ENCODE measurements around the gene EPHA4. TPM values are rescaled to one million over a fixed set of nuclear protein-coding genes. Genes with fewer than 3 reads are reported as not detected.

EPHA4 gene
- polyA plus RNA-seq, 1 donor (not counting 4 experiments of a cell fraction or from before 2014, with no cell fraction given), result 9.0 TPM

GRCh38 chr2:221518935-221519625, 53.0 kb downstream of the EPHA4 start:
- DNase-seq (ENCODE audit: low read depth, low spot score) (no peak), FAIRE-seq (no peak)
- TF ChIP-seq EZH2 (IDR thresholded peaks at IDR 0.05; ENCODE audit: low read length) (no peak), CTCF (optimal IDR thresholded peaks at IDR 0.05 in 1 of 3, IDR thresholded peaks at IDR 0.05 in 1 of 3, conservative IDR thresholded peaks at IDR 0.05 in 1 of 3; ENCODE audit: extremely low read depth in 1 of 3, insufficient read depth in 2 of 3, low read length in 3 of 3) (no peak)
- H3K4me3 ChIP-seq (ENCODE audit: control insufficient read depth in 2 of 3, extremely low read depth in 1 of 3, insufficient read depth in 2 of 3, low read depth in 1 of 3, low read length in 3 of 3), result no peak overlapping the region
- no peak overlapping the region for H3K9ac ChIP-seq (ENCODE audit: control insufficient read depth, extremely low read depth, insufficient read depth, low read length)
- no peak overlapping the region for H3K27ac ChIP-seq (ENCODE audit: control insufficient read depth, insufficient read depth, low read length)
- H3K36me3 ChIP-seq (ENCODE audit: control insufficient read depth in 2 of 2, extremely low read depth in 1 of 2, insufficient read depth in 2 of 2, low read length in 2 of 2), result no peaks in the 10 kb centered on the region
- peaks cover 18% of the 10 kb centered on the region for H3K4me1 ChIP-seq (ENCODE audit: control insufficient read depth, extremely low read depth, insufficient read depth, low read length)
- H3K4me2 ChIP-seq (ENCODE audit: control insufficient read depth, extremely low read depth, insufficient read depth, low read depth, low read length), result peak overlapping the region; percentile 30
- H3K79me2 ChIP-seq (ENCODE audit: control insufficient read depth, insufficient read depth, low read length), result no peaks in the 10 kb centered on the region
- no peaks in the 10 kb centered on the region for H4K20me1 ChIP-seq (ENCODE audit: control insufficient read depth, extremely low read depth, insufficient read depth, low read length)
- no peaks in the 10 kb centered on the region for H3K9me1 ChIP-seq (ENCODE audit: control insufficient read depth, extremely low read depth, insufficient read depth, low read length)
- no peaks in the 10 kb centered on the region for H3K9me3 ChIP-seq (ENCODE audit: control insufficient read depth, low read depth, low read length)
- H3K27me3 ChIP-seq (ENCODE audit: control insufficient read depth, extremely low read depth, insufficient read depth, low read length), result no peaks in the 10 kb centered on the region
- H2AFZ ChIP-seq (ENCODE audit: control insufficient read depth, low read length), result no peak overlapping the region
- dilution Hi-C loops (cut with MboI; ENCODE audit: extremely low pct_ligation_motif_present, low sequenced_read_pairs), result no loop called here

- Histone ChIP-seq H3K9ac (ENCODE audit: control insufficient read depth, extremely low read depth, insufficient read depth, low read length) (no peak overlapping the region), H3K4me1 (ENCODE audit: control insufficient read depth, extremely low read depth, insufficient read depth, low read length) (peaks cover 18% of the 10 kb centered on the region), H3K4me2 (ENCODE audit: control insufficient read depth, extremely low read depth, insufficient read depth, low read depth, low read length) (peak overlapping the region; percentile 30)
Observed at GRCh38 chr2:221518201-221518934, 53.7 kb downstream of the EPHA4 start.

More at GRCh38 chr2:221518201-221518934, 53.7 kb downstream of the EPHA4 start:
- no peak for TF ChIP-seq CTCF (optimal IDR thresholded peaks at IDR 0.05 in 1 of 3, IDR thresholded peaks at IDR 0.05 in 1 of 3, conservative IDR thresholded peaks at IDR 0.05 in 1 of 3; ENCODE audit: extremely low read depth in 1 of 3, insufficient read depth in 2 of 3, low read length in 3 of 3)
- no peak for TF ChIP-seq EZH2 (IDR thresholded peaks at IDR 0.05; ENCODE audit: low read length)
- no peak overlapping the region for H3K4me3 ChIP-seq (ENCODE audit: control insufficient read depth in 2 of 3, extremely low read depth in 1 of 3, insufficient read depth in 2 of 3, low read depth in 1 of 3, low read length in 3 of 3)
- H3K27me3 ChIP-seq (ENCODE audit: control insufficient read depth, extremely low read depth, insufficient read depth, low read length), result no peaks in the 10 kb centered on the region
- H3K79me2 ChIP-seq (ENCODE audit: control insufficient read depth, insufficient read depth, low read length), result no peaks in the 10 kb centered on the region
- dilution Hi-C loops (cut with MboI; ENCODE audit: extremely low pct_ligation_motif_present, low sequenced_read_pairs), result no loop called here
- no peaks in the 10 kb centered on the region for H3K9me3 ChIP-seq (ENCODE audit: control insufficient read depth, low read depth, low read length)
- no peak for FAIRE-seq
- H3K36me3 ChIP-seq (ENCODE audit: control insufficient read depth in 2 of 2, extremely low read depth in 1 of 2, insufficient read depth in 2 of 2, low read length in 2 of 2), result no peaks in the 10 kb centered on the region
- H2AFZ ChIP-seq (ENCODE audit: control insufficient read depth, low read length), result no peak overlapping the region
- H3K27ac ChIP-seq (ENCODE audit: control insufficient read depth, insufficient read depth, low read length), result no peak overlapping the region
- H3K9me1 ChIP-seq (ENCODE audit: control insufficient read depth, extremely low read depth, insufficient read depth, low read length), result no peaks in the 10 kb centered on the region
- no peaks in the 10 kb centered on the region for H4K20me1 ChIP-seq (ENCODE audit: control insufficient read depth, extremely low read depth, insufficient read depth, low read length)
- no peak for DNase-seq (ENCODE audit: low read depth, low spot score)

Data from keratinocyte (primary cell).